ENCODE measurements around the gene ZNF287. TPM values are rescaled to one million over a fixed set of nuclear protein-coding genes. Genes with fewer than 3 reads are reported as not detected.

ZNF287 gene
- total and polyA plus RNA-seq, 10 of the 15 experiments (the other 5 are each of a cell fraction or from before 2014, with no cell fraction given), result 1.9 to 15.5 (median 4.0) TPM

GRCh38 chr17:16599537-16599936, 30.5 kb upstream of the ZNF287 start:
- 38% methylated on average over 5 of the region's 5 CpGs for WGBS (ENCODE audit: insufficient coverage, insufficient replicate concordance, low lambda C conversion rate, missing lambda C conversion rate)

More at GRCh38 chr17:16599537-16599936, 30.5 kb upstream of the ZNF287 start:
- ATAC-seq (no peak), DNase-seq (ENCODE audit: low read depth, low spot score) (no peak), FAIRE-seq (no peak)
- Histone ChIP-seq H3K27ac (ENCODE audit: control insufficient read depth, insufficient read depth) (no peak overlapping the region), H3K27me3 (replicated peaks in 1 of 2; ENCODE audit: control insufficient read depth in 2 of 2, insufficient read depth in 2 of 2, low read length in 1 of 2) (no peaks in the 10 kb centered on the region), H2AFZ (ENCODE audit: control insufficient read depth, low read depth, low read length) (no peak overlapping the region), H4K20me1 (ENCODE audit: control insufficient read depth, insufficient read depth) (no peaks in the 10 kb centered on the region), H3K4me3 (no peak overlapping the region), H3K4me1 (ENCODE audit: control insufficient read depth, insufficient read depth, low read length) (no peaks in the 10 kb centered on the region), H3K36me3 (ENCODE audit: control insufficient read depth in 2 of 2, insufficient read depth in 2 of 2, low read length in 1 of 2) (no peaks in the 10 kb centered on the region), H3K79me2 (ENCODE audit: control insufficient read depth, insufficient read depth, low read length) (no peaks in the 10 kb centered on the region), H3K4me2 (ENCODE audit: control insufficient read depth, insufficient read depth) (no peak overlapping the region), H3K9me3 (replicated peaks; ENCODE audit: control insufficient read depth, insufficient read depth, low read length) (no peaks in the 10 kb centered on the region; the same call in 2 of the 3 replicates), H3K9ac (ENCODE audit: control insufficient read depth, insufficient read depth, low read length) (no peak overlapping the region)
- ChIA-PET SMC1A (ENCODE audit: uncharacterized antibody, unreplicated experiment) (interaction anchor here (0.6 kb wide), 1 partner anchor 26 kb away, joined by 3 read pairs; no protein-coding TSS in a partner anchor), POLR2A (no interaction called here), CTCF (interaction anchor here (0.8 kb wide), 1 partner anchor 11 kb away, joined by 4 read pairs; no protein-coding TSS in a partner anchor), RAD21 (ENCODE audit: unreplicated experiment) (interaction anchor here (0.6 kb wide), 1 partner anchor 1334 kb away, joined by 3 read pairs; no protein-coding TSS in a partner anchor)
- in situ Hi-C loops (cut with MboI) (no loop called here), intact Hi-C loops (cut with micrococcal nuclease; ENCODE audit: unreplicated experiment) (no loop called here)
- BruUV-seq (replicated peaks), result no TSS peak
- TF ChIP-seq E2F8 (IDR thresholded peaks at IDR 0.05; ENCODE audit: low read depth, partially characterized antibody), result no peak
- TF ChIP-seq ESRRA (IDR thresholded peaks at IDR 0.05; ENCODE audit: low read length), result no peak
- no peak for TF ChIP-seq RBBP5 (conservative IDR thresholded peaks at IDR 0.05)
- TF ChIP-seq, protein P1, sequence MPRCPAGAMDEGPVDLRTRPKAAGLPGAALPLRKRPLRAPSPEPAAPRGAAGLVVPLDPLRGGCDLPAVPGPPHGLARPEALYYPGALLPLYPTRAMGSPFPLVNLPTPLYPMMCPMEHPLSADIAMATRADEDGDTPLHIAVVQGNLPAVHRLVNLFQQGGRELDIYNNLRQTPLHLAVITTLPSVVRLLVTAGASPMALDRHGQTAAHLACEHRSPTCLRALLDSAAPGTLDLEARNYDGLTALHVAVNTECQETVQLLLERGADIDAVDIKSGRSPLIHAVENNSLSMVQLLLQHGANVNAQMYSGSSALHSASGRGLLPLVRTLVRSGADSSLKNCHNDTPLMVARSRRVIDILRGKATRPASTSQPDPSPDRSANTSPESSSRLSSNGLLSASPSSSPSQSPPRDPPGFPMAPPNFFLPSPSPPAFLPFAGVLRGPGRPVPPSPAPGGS (IDR thresholded peaks at IDR 0.05; ENCODE audit: borderline replicate concordance, insufficient read depth, low read depth, low read length, poor library complexity, severe bottlenecking), result no peak
- no peak for TF ChIP-seq BRCA1 (IDR thresholded peaks at IDR 0.05; ENCODE audit: low read depth, low read length)
- no peak for TF ChIP-seq HDAC6 (IDR thresholded peaks at IDR 0.05; ENCODE audit: unreplicated experiment)
- TF ChIP-seq TAF1 (IDR thresholded peaks at IDR 0.05; ENCODE audit: borderline replicate concordance, low read depth, low read length), result no peak
- no peak for TF ChIP-seq KLF5 (IDR thresholded peaks at IDR 0.05; ENCODE audit: partially characterized antibody)
- no peak for TF ChIP-seq ZNF207 (IDR thresholded peaks at IDR 0.05; ENCODE audit: borderline replicate concordance)
- TF ChIP-seq SRF (IDR thresholded peaks at IDR 0.05; ENCODE audit: low read depth in 2 of 2, low read length in 2 of 2), result no peak
- no peak for TF ChIP-seq MXI1 (IDR thresholded peaks at IDR 0.05; ENCODE audit: low read depth, low read length)
- no peak for TF ChIP-seq NR2C1 (IDR thresholded peaks at IDR 0.05)
- TF ChIP-seq, protein P2, sequence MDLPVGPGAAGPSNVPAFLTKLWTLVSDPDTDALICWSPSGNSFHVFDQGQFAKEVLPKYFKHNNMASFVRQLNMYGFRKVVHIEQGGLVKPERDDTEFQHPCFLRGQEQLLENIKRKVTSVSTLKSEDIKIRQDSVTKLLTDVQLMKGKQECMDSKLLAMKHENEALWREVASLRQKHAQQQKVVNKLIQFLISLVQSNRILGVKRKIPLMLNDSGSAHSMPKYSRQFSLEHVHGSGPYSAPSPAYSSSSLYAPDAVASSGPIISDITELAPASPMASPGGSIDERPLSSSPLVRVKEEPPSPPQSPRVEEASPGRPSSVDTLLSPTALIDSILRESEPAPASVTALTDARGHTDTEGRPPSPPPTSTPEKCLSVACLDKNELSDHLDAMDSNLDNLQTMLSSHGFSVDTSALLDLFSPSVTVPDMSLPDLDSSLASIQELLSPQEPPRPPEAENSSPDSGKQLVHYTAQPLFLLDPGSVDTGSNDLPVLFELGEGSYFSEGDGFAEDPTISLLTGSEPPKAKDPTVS (IDR thresholded peaks at IDR 0.05; ENCODE audit: low read depth, low read length), result no peak
- TF ChIP-seq RUNX3 (IDR thresholded peaks at IDR 0.05; ENCODE audit: low read length), result no peak
- no peak for TF ChIP-seq MEF2B (IDR thresholded peaks at IDR 0.05; ENCODE audit: partially characterized antibody, poor library complexity, severe bottlenecking)
- no peak for TF ChIP-seq SMC3 (IDR thresholded peaks at IDR 0.05; ENCODE audit: borderline replicate concordance, low read length)
- TF ChIP-seq RFX5 (IDR thresholded peaks at IDR 0.05; ENCODE audit: low read depth, low read length), result no peak
- TF ChIP-seq CHD2 (IDR thresholded peaks at IDR 0.05; ENCODE audit: borderline replicate concordance, low read depth, low read length), result no peak

Measured in GM12878 (cell line).